Ishikawa (cell line): ENCODE results near the gene GFM1.

Experiments used
- CEBPB ChIP-seq: IDR thresholded peaks from 2 replicates; pipeline ENCODE4 v1.6.1; 2012
- CREB1 ChIP-seq: IDR thresholded peaks from 2 replicates; pipeline ENCODE4 v1.6.1; 2012; ENCODE audit warnings: low read depth
- EGR1 ChIP-seq: IDR thresholded peaks from 2 replicates; pipeline ENCODE4 v1.6.1; 2012
- EP300 ChIP-seq: IDR thresholded peaks from 2 replicates; pipeline ENCODE4 v1.6.1; 2012; ENCODE audit warnings: borderline replicate concordance
- FOXM1 ChIP-seq: IDR thresholded peaks from 2 replicates; pipeline ENCODE4 v1.6.1; 2012; ENCODE audit warnings: low read depth, borderline replicate concordance
- RAD21 ChIP-seq: IDR thresholded peaks from 2 replicates; pipeline ENCODE4 v1.6.1; 2012; ENCODE audit warnings: low read depth
- REST ChIP-seq: IDR thresholded peaks from 2 replicates; pipeline ENCODE4 v1.6.1; 2012; ENCODE audit warnings: low read depth, mild to moderate bottlenecking
- TAF1 ChIP-seq: IDR thresholded peaks from 2 replicates; pipeline ENCODE4 v1.6.1; 2012; ENCODE audit warnings: low read depth, mild to moderate bottlenecking
- TCF12 ChIP-seq: IDR thresholded peaks from 2 replicates; pipeline ENCODE4 v1.6.1; 2012; ENCODE audit warnings: low read depth
- YY1 ChIP-seq: IDR thresholded peaks from 2 replicates; pipeline ENCODE4 v1.6.1; 2012; ENCODE audit warnings: low read depth
- ZBTB7A ChIP-seq: IDR thresholded peaks from 2 replicates; pipeline ENCODE4 v1.6.1; 2012; ENCODE audit warnings: low read depth

DNA sequence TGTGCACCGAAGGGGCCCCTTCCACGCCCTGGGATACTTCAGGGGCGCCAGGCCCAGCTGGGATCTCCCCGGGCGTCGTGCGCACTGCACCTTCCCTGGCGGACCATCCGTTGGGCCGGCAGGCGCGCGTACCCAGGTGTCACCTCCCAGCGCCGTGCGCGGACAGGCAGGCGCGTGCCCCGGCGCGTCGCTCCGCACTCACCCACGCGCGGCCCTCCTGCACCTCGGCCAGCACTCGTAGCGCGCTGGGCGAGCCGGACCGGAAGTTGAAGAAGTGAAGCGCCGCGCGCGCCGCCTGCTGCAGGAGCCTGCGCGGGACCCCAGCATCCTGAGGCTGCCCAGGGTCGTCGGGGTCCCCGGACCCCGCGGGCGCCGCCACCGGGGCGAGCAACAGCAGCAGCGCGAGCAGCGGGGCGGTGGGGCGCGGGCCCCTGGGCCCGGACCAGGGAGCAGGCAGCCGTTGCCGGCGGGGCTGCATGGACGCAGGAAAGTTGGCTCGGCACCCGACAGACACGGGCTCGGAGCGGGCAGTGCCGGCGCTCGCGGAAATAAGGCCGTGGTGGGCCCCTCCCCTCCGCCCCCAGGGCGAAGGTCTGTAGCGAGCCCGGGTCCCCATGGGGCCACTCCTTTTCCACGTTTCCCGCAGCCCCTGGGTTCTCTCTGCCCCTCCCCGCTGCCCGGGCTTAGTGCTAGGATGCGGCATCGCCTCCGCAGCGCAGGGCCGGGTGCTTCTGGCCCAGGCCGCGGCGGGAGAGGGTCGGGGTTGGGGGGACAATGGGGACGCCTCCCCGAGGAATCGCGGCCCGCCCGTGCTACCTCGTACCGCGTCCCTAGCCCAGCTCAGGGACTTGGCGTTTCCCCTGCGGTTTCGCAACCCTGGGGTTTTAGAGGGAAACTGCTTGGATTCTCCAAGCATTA is 87.9 kb downstream of the GFM1 start, which contains the start of gene RARRES1:
- TF ChIP-seq EGR1: no peak
- no peak for TF ChIP-seq CEBPB
- no peak for TF ChIP-seq CREB1
- no peak for TF ChIP-seq YY1
- TF ChIP-seq TCF12: no peak
- TF ChIP-seq TAF1: no peak
- no peak for TF ChIP-seq REST
- TF ChIP-seq FOXM1: no peak
- TF ChIP-seq EP300: no peak
- TF ChIP-seq ZBTB7A: no peak
- no peak for TF ChIP-seq RAD21
